ENCODE measurements around the gene CADPS2. TPM values are rescaled to one million over a fixed set of nuclear protein-coding genes. Genes with fewer than 3 reads are reported as not detected.

CADPS2 gene
- total RNA-seq, 1 donor from 2014 or later = 4.3 TPM

GRCh38 chr7:122790132-122790531 lies 96.1 kb downstream of the CADPS2 start:
- Mint-ChIP-seq H3K4me1 (ENCODE audit: low read depth) (peaks cover under 1% of the 10 kb centered on the region), H3K9me3 (ENCODE audit: low read depth) (peaks cover 3% of the 10 kb centered on the region), H3K27me3 (no peaks in the 10 kb centered on the region), H3K36me3 (ENCODE audit: insufficient read depth) (no peaks in the 10 kb centered on the region), H3K4me3 (ENCODE audit: low read depth) (no peak overlapping the region), H3K27ac (no peak overlapping the region)
- DNase-seq (ENCODE audit: low spot score, unreplicated experiment) = no peak
- TF ChIP-seq CTCF (IDR thresholded peaks at IDR 0.05; ENCODE audit: unreplicated experiment) = no peak

DNA sequence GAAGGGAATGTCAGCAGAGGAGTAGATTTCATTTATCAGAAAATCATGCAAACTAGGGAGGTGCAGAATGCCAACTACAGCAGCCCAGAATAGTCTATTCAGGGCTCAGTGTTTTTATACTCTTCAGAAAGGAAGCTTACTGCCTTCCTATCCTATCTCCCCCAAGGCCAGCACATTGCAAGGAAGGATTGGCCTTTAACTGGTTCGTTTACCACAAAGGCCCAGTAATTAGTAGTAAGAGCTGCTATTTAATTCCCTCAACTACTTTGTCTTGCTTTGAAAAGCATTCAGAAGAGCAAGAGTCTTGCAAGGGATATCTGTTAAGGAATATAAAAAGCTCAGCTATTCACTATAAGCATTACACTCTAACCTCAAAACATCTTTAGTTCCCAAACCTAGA lies 97.1 kb downstream of the CADPS2 start:
- Mint-ChIP-seq H3K4me3 (ENCODE audit: low read depth) (no peak overlapping the region), H3K9me3 (ENCODE audit: low read depth) (no peaks in the 10 kb centered on the region), H3K27ac (no peak overlapping the region), H3K27me3 (no peaks in the 10 kb centered on the region), H3K36me3 (ENCODE audit: insufficient read depth) (no peaks in the 10 kb centered on the region), H3K4me1 (ENCODE audit: low read depth) (peaks cover 1% of the 10 kb centered on the region)
- DNase-seq (ENCODE audit: low spot score, unreplicated experiment) = no peak
- no peak for TF ChIP-seq CTCF (IDR thresholded peaks at IDR 0.05; ENCODE audit: unreplicated experiment)

- DNase-seq (ENCODE audit: low spot score, unreplicated experiment) = no peak
- H3K4me1 Mint-ChIP-seq (ENCODE audit: low read depth) = no peaks in the 10 kb centered on the region
- H3K27ac Mint-ChIP-seq = no peak overlapping the region
- no peaks in the 10 kb centered on the region for H3K27me3 Mint-ChIP-seq
- H3K9me3 Mint-ChIP-seq (ENCODE audit: low read depth) = no peaks in the 10 kb centered on the region
- no peak for TF ChIP-seq CTCF (IDR thresholded peaks at IDR 0.05; ENCODE audit: unreplicated experiment)
- no peak overlapping the region for H3K4me3 Mint-ChIP-seq (ENCODE audit: low read depth)
- no peaks in the 10 kb centered on the region for H3K36me3 Mint-ChIP-seq (ENCODE audit: insufficient read depth)
Measured at GRCh38 chr7:122770686-122771335, 115.4 kb downstream of the CADPS2 start.

DNA sequence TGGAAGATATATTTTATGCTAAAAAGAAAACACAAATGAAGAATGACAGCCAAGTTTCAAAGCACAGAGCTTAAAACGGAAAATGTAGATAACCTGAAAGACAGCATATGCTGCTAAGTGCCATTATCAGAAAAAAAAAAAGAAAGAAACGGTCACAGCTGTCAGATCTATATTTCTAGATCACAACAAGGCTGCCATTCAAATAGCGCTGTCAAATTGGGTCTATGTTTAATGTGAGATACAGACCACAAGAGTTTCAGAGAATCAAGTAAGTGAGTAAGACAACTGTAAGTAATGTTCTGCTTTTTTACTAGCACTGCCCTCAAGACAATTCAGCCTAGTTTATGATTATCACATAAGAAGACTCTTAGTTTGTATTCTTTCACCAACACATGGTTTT lies 117.4 kb downstream of the CADPS2 start:
- H3K27ac Mint-ChIP-seq = no peak overlapping the region
- no peak for TF ChIP-seq CTCF (IDR thresholded peaks at IDR 0.05; ENCODE audit: unreplicated experiment)
- DNase-seq (ENCODE audit: low spot score, unreplicated experiment) = no peak
- no peaks in the 10 kb centered on the region for H3K27me3 Mint-ChIP-seq
- H3K9me3 Mint-ChIP-seq (ENCODE audit: low read depth) = no peaks in the 10 kb centered on the region
- H3K4me3 Mint-ChIP-seq (ENCODE audit: low read depth) = no peak overlapping the region
- H3K4me1 Mint-ChIP-seq (ENCODE audit: low read depth) = no peaks in the 10 kb centered on the region
- H3K36me3 Mint-ChIP-seq (ENCODE audit: insufficient read depth) = no peaks in the 10 kb centered on the region

DNA sequence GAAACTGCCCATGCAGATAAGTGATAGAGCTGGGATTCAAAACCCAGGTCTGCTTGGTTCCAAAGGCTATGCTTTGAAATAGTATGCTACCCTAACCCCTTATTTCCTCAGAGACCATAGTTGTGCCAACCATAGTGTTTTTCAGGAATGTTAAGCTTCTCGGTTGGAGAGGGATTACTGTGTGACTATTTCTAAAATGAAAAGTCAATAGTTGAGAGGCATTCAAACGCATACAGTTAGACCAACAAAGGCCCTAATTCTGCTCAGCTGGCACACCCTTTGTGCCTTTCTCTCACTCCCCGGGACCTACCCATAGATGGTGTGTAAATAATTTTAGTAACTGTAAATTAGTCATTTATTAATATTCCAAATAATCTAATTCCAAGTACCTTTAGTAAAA lies 118.9 kb downstream of the CADPS2 start:
- no peak for TF ChIP-seq CTCF (IDR thresholded peaks at IDR 0.05; ENCODE audit: unreplicated experiment)
- DNase-seq (ENCODE audit: low spot score, unreplicated experiment) = no peak
- Mint-ChIP-seq H3K4me1 (ENCODE audit: low read depth) (no peaks in the 10 kb centered on the region), H3K36me3 (ENCODE audit: insufficient read depth) (no peaks in the 10 kb centered on the region), H3K27ac (no peak overlapping the region), H3K9me3 (ENCODE audit: low read depth) (no peaks in the 10 kb centered on the region), H3K4me3 (ENCODE audit: low read depth) (no peak overlapping the region), H3K27me3 (no peaks in the 10 kb centered on the region)

Measured in progenitor cell of endocrine pancreas (in vitro differentiated cells).